HUES64 (cell line): ENCODE results near the gene LRRC10B.

ENCODE experiments used
- H3K27ac ChIP-seq: 2 replicates; pipeline ENCODE4 v1.7.0; 2013; ENCODE audit warnings: low read depth, low read length, inconsistent platforms
- H3K27me3 ChIP-seq: 2 replicates; pipeline ENCODE4 v1.6.1; 2013; ENCODE audit warnings: mild to moderate bottlenecking, low read length; ENCODE audit not compliant: insufficient read depth
- H3K36me3 ChIP-seq: 2 replicates; pipeline ENCODE4 v1.6.1; 2013; ENCODE audit warnings: mild to moderate bottlenecking, low read length; ENCODE audit not compliant: insufficient read depth
- H3K4me1 ChIP-seq: 2 replicates; pipeline ENCODE4 v1.6.1; 2013; ENCODE audit warnings: mild to moderate bottlenecking, low read length, moderate library complexity; ENCODE audit not compliant: insufficient read depth
- H3K4me3 ChIP-seq: 2 replicates; pipeline ENCODE4 v1.5.1; 2013; ENCODE audit warnings: mild to moderate bottlenecking, low read length, moderate library complexity
- H3K9ac ChIP-seq: 2 replicates; pipeline ENCODE4 v1.6.1; 2013; ENCODE audit warnings: mild to moderate bottlenecking, low read depth, low read length
- H3K9me3 ChIP-seq: 2 replicates; pipeline ENCODE4 v1.6.1; 2013; ENCODE audit warnings: low read depth, low read length; ENCODE audit not compliant: insufficient read depth
- WGBS: fragments of 150-250, 120-280 bp; methylation state at CpG from one replicate; pipeline ENCODE4 v1.1.7; 2013; ENCODE audit warnings: missing lambda C conversion rate; 5-methylcytosine and 5-hydroxymethylcytosine counted together

LRRC10B gene

GRCh38 chr11:61487342-61488025 lies 21.1 kb upstream of the LRRC10B start:
- Histone ChIP-seq H3K4me1 (peaks cover 19% of the 10 kb centered on the region), H3K9me3 (no peaks in the 10 kb centered on the region), H3K27me3 (no peaks in the 10 kb centered on the region), H3K36me3 (no peaks in the 10 kb centered on the region), H3K27ac (no peak overlapping the region), H3K9ac (no peak overlapping the region), H3K4me3 (no peak overlapping the region)
- WGBS, result 90% methylated on average over 4 of the region's 4 CpGs

- Histone ChIP-seq H3K4me3 (peak overlapping the region; percentile 33), H3K9me3 (no peaks in the 10 kb centered on the region), H3K27me3 (no peaks in the 10 kb centered on the region), H3K4me1 (peaks cover 16% of the 10 kb centered on the region), H3K36me3 (no peaks in the 10 kb centered on the region), H3K27ac (no peak overlapping the region), H3K9ac (peak overlapping the region; percentile 21; the same call in 1 of the 2 replicates)
- WGBS, result 7% methylated on average over 19 of the region's 19 CpGs
Observed at GRCh38 chr11:61488651-61489291, 19.8 kb upstream of the LRRC10B start.

GRCh38 chr11:61489833-61490721 lies 18.5 kb upstream of the LRRC10B start:
- no peak overlapping the region for H3K4me3 ChIP-seq
- H3K27ac ChIP-seq, result no peak overlapping the region
- no peaks in the 10 kb centered on the region for H3K36me3 ChIP-seq
- no peaks in the 10 kb centered on the region for H3K9me3 ChIP-seq
- no peaks in the 10 kb centered on the region for H3K27me3 ChIP-seq
- H3K4me1 ChIP-seq, result peaks cover 16% of the 10 kb centered on the region
- WGBS, result 71% methylated on average over 13 of the region's 13 CpGs
- H3K9ac ChIP-seq, result no peak overlapping the region

GRCh38 chr11:61491736-61492395 lies 16.7 kb upstream of the LRRC10B start:
- no peak overlapping the region for H3K27ac ChIP-seq
- no peak overlapping the region for H3K4me3 ChIP-seq
- H3K9me3 ChIP-seq, result no peaks in the 10 kb centered on the region
- H3K36me3 ChIP-seq, result no peaks in the 10 kb centered on the region
- 93% methylated on average over 12 of the region's 12 CpGs for WGBS
- H3K27me3 ChIP-seq, result no peaks in the 10 kb centered on the region
- H3K4me1 ChIP-seq, result peaks cover 16% of the 10 kb centered on the region
- H3K9ac ChIP-seq, result no peak overlapping the region

- H3K27me3 ChIP-seq, result peaks cover 5% of the 10 kb centered on the region; the same call in 1 of the 2 replicates
- H3K4me3 ChIP-seq, result no peak overlapping the region
Observed at GRCh38 chr11:61494381-61494961, 14.1 kb upstream of the LRRC10B start.

GRCh38 chr11:61495801-61496601 lies 12.5 kb upstream of the LRRC10B start:
- WGBS, result 89% methylated on average over 26 of the region's 26 CpGs
- Histone ChIP-seq H3K9me3 (no peaks in the 10 kb centered on the region), H3K9ac (no peak overlapping the region), H3K36me3 (no peaks in the 10 kb centered on the region), H3K27me3 (peaks cover 5% of the 10 kb centered on the region; the same call in 1 of the 2 replicates), H3K27ac (no peak overlapping the region), H3K4me3 (no peak overlapping the region), H3K4me1 (peaks cover 12% of the 10 kb centered on the region)

More at GRCh38 chr11:61494381-61494961, 14.1 kb upstream of the LRRC10B start:
- WGBS, result 86% methylated on average over 9 of the region's 9 CpGs
- Histone ChIP-seq H3K36me3 (no peaks in the 10 kb centered on the region), H3K4me1 (peaks cover 9% of the 10 kb centered on the region), H3K9ac (no peak overlapping the region), H3K9me3 (no peaks in the 10 kb centered on the region), H3K27ac (no peak overlapping the region)

GRCh38 chr11:61496602-61497400 lies 11.7 kb upstream of the LRRC10B start:
- H3K27me3 ChIP-seq, result peaks cover 5% of the 10 kb centered on the region; the same call in 1 of the 2 replicates
- no peak overlapping the region for H3K4me3 ChIP-seq
- peaks cover 12% of the 10 kb centered on the region for H3K4me1 ChIP-seq
- H3K9ac ChIP-seq, result no peak overlapping the region
- WGBS, result 93% methylated on average over 15 of the region's 15 CpGs
- H3K9me3 ChIP-seq, result no peaks in the 10 kb centered on the region
- H3K36me3 ChIP-seq, result no peaks in the 10 kb centered on the region
- no peak overlapping the region for H3K27ac ChIP-seq

- H3K9ac ChIP-seq, result no peak overlapping the region
- 94% methylated on average over 2 of the region's 2 CpGs for WGBS
- no peaks in the 10 kb centered on the region for H3K36me3 ChIP-seq
- peaks cover 5% of the 10 kb centered on the region; the same call in 1 of the 2 replicates for H3K27me3 ChIP-seq
- no peaks in the 10 kb centered on the region for H3K9me3 ChIP-seq
- H3K4me3 ChIP-seq, result no peak overlapping the region
- no peak overlapping the region for H3K27ac ChIP-seq
- H3K4me1 ChIP-seq, result peaks cover 12% of the 10 kb centered on the region
Observed at GRCh38 chr11:61497473-61497872, 11.1 kb upstream of the LRRC10B start.

- Histone ChIP-seq H3K4me1 (peaks cover 12% of the 10 kb centered on the region), H3K36me3 (no peaks in the 10 kb centered on the region), H3K27ac (no peak overlapping the region), H3K9ac (no peak overlapping the region), H3K4me3 (no peak overlapping the region), H3K9me3 (no peaks in the 10 kb centered on the region), H3K27me3 (peaks cover 5% of the 10 kb centered on the region; the same call in 1 of the 2 replicates)
- 92% methylated on average over 9 of the region's 9 CpGs for WGBS
Observed at GRCh38 chr11:61497876-61498275, 10.7 kb upstream of the LRRC10B start.
